Body of pancreas (tissue), 4 donors: ENCODE results near the gene PPP1R15A.

Source experiments
- CTCF ChIP-seq, 7 experiments: fragments of 450-650 bp in 4 of 7; fragments of 200-600 bp in 3 of 7; sonication (generic) in 3 of 7; IDR thresholded peaks; one replicate each; pipeline ENCODE4 v1.5.1; 2016 to 2019; ENCODE audit warnings: antibody characterized with exemption in 7 of 7
- POLR2A ChIP-seq, 3 donors: fragments of 450-650 bp; IDR thresholded peaks; one replicate each; pipeline ENCODE4 v1.6.1; 2016; ENCODE audit warnings: antibody characterized with exemption in 3 of 3, mild to moderate bottlenecking in 2 of 3

GRCh38 chr19:48837051-48837524 is 35.1 kb upstream of the PPP1R15A start:
- TF ChIP-seq CTCF (IDR thresholded peaks at IDR 0.05) (no peak), POLR2A (IDR thresholded peaks at IDR 0.05) (no peak)
